ENCODE results near the gene KIRREL3. TPM values are rescaled to one million over a fixed set of nuclear protein-coding genes. Genes with fewer than 3 reads are reported as not detected.

Gene KIRREL3
- total RNA-seq, 2 experiments from 2014 or later, result not detected

DNA sequence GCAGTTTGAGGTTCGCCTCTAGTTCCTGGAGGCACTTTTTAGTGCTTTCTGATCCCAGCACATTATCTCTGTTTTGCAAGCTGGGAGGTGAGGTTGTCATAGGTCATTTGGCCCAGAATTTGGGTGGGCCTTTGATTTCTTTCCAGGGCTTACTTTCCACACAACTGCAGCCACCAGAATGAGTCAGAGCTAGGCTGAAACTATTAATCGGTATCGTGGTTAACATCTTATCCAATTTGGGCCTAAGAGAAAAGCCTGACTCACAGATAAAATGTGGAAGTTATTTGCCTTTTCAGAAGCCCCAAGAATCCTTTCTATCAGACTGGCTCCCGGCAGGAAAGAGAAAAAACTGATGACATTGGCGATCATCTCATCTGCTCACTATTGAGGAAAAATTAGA lies 166.4 kb downstream of the KIRREL3 start:
- Mint-ChIP-seq H3K27ac (no peak overlapping the region), H3K36me3 (ENCODE audit: low read depth) (no peaks in the 10 kb centered on the region), H3K4me1 (no peaks in the 10 kb centered on the region), H3K4me3 (no peak overlapping the region), H3K27me3 (peaks cover under 1% of the 10 kb centered on the region), H3K9me3 (no peaks in the 10 kb centered on the region)
- no peak for DNase-seq
- ChIA-PET POLR2A (no interaction called here), CTCF (no interaction called here)

DNA sequence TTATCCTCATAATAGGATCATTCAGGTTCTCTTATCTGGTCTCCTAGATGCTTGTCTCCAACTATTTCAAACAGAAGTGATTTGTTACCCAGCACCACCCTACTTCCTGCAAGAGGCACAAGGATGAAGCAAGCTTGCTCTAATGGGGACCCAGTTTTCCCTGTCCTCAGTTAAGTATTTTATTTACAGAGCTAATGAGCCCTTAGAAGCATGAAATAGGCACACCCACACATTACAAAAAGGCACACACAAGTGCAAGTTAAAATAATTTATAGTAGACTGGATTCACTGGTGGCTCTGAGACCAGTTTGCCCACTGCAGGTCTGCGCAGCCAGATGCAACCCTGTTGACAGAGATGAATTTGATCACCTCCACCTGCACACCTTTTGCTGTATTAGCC lies 167.5 kb downstream of the KIRREL3 start:
- no peak overlapping the region for H3K27ac Mint-ChIP-seq
- no peaks in the 10 kb centered on the region for H3K36me3 Mint-ChIP-seq (ENCODE audit: low read depth)
- no peaks in the 10 kb centered on the region for H3K9me3 Mint-ChIP-seq
- no peak for DNase-seq
- no peak overlapping the region for H3K4me3 Mint-ChIP-seq
- no peaks in the 10 kb centered on the region for H3K4me1 Mint-ChIP-seq
- H3K27me3 Mint-ChIP-seq, result no peaks in the 10 kb centered on the region
- POLR2A ChIA-PET, result no interaction called here
- CTCF ChIA-PET, result no interaction called here

DNA sequence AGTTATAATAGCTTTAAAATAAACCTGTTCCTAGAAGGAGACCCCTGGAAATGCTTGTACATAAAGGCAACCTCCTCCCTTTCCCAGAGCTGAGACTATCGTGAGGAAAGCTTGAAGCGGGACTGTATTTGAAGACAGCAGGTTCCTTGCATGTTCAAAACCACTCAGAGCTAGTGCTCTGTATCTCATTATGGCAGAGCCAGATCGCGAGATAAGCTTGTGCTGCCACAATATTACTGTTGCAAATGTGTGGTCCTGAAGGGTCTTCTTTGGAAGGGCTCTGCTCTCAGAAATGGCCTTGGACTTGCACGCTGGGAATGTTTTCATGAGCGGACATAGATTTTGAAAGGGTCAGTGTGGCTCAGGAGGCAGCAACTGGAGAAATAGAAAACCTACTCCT lies 168.2 kb downstream of the KIRREL3 start:
- ChIA-PET CTCF (no interaction called here), POLR2A (no interaction called here)
- Mint-ChIP-seq H3K27ac (no peak overlapping the region), H3K36me3 (ENCODE audit: low read depth) (no peaks in the 10 kb centered on the region), H3K27me3 (no peaks in the 10 kb centered on the region), H3K4me3 (no peak overlapping the region), H3K4me1 (no peaks in the 10 kb centered on the region), H3K9me3 (no peaks in the 10 kb centered on the region)
- no peak for DNase-seq

DNA sequence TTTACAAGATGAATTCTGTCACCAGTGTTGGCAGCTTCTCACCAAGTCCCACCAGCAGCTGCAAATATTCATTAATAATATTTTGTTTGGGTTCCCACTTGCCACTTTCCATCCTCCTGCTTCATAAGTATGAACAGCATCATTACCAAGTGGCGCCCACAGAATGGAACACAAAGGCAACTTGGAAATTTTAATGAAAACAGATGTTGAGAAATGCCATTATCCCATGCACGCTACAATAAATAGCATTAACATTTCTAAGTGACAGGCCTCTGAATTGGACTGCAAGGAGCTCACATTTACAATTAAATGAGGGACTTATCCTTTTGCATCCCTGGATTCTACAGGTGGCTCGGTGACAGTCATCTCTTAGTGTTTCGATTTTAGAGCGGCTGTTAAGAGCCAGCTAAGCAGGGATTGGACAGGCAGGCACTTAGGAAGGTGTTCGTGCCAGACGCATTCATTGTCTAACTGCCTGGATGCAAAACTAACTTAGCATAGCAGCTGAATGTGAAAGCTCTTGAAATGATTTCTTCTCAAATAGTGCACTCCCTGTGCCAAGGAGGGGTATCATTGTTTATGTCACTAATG lies 170.3 kb downstream of the KIRREL3 start:
- no peak for DNase-seq
- no peak overlapping the region for H3K4me3 Mint-ChIP-seq
- H3K27me3 Mint-ChIP-seq, result no peaks in the 10 kb centered on the region
- POLR2A ChIA-PET, result no interaction called here
- no peaks in the 10 kb centered on the region for H3K36me3 Mint-ChIP-seq (ENCODE audit: low read depth)
- no peaks in the 10 kb centered on the region for H3K4me1 Mint-ChIP-seq
- no peaks in the 10 kb centered on the region for H3K9me3 Mint-ChIP-seq
- CTCF ChIA-PET, result no interaction called here
- H3K27ac Mint-ChIP-seq, result no peak overlapping the region

DNA sequence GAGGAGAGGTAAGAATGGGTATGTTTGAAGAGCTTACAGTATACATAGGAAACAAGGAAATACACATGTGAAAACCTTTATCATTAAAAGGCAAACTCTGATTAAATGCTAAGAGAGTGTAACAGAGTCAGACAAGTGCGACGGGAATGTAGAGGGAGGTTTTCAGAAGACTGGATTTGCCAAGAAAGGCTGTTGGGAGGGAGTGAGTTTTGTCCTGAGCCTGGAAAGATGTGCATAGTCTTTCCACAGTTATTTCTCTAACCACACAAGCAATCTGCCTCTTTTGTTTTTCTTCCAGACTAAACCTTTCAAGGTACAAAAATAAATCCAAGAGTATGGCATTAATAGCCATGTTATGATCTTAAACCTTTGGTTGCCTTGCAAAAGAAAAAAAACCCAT lies 170.9 kb downstream of the KIRREL3 start:
- H3K27ac Mint-ChIP-seq, result no peak overlapping the region
- no peaks in the 10 kb centered on the region for H3K4me1 Mint-ChIP-seq
- H3K36me3 Mint-ChIP-seq (ENCODE audit: low read depth), result no peaks in the 10 kb centered on the region
- no peaks in the 10 kb centered on the region for H3K27me3 Mint-ChIP-seq
- no peaks in the 10 kb centered on the region for H3K9me3 Mint-ChIP-seq
- POLR2A ChIA-PET, result no interaction called here
- H3K4me3 Mint-ChIP-seq, result no peak overlapping the region
- CTCF ChIA-PET, result no interaction called here
- DNase-seq, result no peak

DNA sequence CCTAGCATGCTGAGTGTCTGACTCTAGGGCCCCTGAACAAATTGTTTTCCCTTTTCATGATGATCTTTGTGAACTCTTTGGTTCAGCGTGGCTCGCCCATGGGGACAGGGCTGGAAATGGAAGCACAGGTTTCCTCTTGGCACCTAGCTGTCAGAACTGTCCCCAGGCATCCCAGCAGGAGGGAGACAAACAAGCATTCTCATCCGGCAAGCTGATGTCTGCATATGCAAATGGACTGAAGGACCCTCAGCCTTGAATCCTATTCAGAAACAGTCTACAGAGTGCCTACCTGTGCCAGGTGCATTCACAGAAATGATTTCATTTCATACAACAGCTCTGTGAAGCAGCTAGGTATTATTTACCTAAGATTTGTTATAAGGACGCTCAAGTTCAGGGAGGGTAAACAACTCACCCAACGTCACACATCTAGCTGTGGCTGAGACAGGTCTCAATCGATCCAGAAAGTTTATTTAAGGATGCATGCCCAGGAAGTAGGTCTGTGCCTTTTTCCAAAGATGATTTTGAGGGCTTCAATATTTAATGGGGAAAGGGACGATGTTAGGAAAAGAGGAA lies 176.4 kb downstream of the KIRREL3 start:
- no peaks in the 10 kb centered on the region for H3K4me1 Mint-ChIP-seq
- CTCF ChIA-PET, result no interaction called here

DNA sequence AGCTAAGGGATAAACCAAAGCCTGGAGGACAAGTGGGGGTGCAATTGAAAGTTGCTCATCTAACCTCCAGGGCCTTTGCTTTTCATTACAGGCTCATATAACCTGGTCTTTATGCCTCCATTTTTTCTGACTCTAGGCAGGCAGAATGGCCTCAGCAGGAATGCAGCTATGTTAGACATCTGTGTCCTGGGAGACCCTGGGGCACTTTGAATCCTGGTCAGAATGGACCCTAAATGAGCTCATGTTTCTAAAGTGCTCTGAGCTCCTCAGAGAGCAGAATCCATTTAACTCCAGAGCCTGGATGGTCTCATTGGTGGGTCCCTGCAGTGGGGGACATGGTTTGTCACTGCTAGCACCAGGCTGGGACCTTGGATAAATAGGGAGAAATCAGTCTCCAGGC lies 177.3 kb downstream of the KIRREL3 start:
- Mint-ChIP-seq H3K4me1 (no peaks in the 10 kb centered on the region), H3K36me3 (ENCODE audit: low read depth) (no peaks in the 10 kb centered on the region), H3K27ac (no peak overlapping the region), H3K9me3 (no peaks in the 10 kb centered on the region), H3K4me3 (no peak overlapping the region), H3K27me3 (no peaks in the 10 kb centered on the region)
- ChIA-PET CTCF (no interaction called here), POLR2A (no interaction called here)
- DNase-seq, result no peak

More for the DNA sequence above, 176.4 kb downstream of the KIRREL3 start:
- Mint-ChIP-seq H3K4me3 (no peak overlapping the region), H3K9me3 (no peaks in the 10 kb centered on the region), H3K27me3 (no peaks in the 10 kb centered on the region), H3K27ac (no peak overlapping the region), H3K36me3 (ENCODE audit: low read depth) (no peaks in the 10 kb centered on the region)
- DNase-seq, result no peak
- POLR2A ChIA-PET, result no interaction called here

DNA sequence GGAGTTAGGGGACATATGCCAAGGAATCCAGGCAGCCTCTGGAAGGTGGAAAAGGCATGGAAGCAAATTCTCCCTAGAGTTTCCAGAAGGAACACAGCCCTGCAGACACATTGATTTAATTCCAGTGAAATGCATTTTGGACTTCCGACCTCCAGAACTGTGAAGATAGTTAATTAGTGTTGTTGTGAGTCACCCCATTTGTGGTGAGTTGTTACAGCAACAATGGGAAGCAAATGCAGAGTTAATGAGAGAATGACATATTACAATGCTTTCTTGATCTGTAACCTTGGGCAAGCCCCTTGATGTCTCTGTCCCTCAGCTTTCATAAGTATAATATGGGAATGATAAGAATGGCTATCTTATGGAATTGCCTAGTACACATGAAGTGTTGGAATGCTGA lies 178.7 kb downstream of the KIRREL3 start:
- CTCF ChIA-PET, result no interaction called here
- no peaks in the 10 kb centered on the region for H3K4me1 Mint-ChIP-seq
- no peak overlapping the region for H3K4me3 Mint-ChIP-seq
- H3K27me3 Mint-ChIP-seq, result no peaks in the 10 kb centered on the region
- H3K9me3 Mint-ChIP-seq, result no peaks in the 10 kb centered on the region
- H3K36me3 Mint-ChIP-seq (ENCODE audit: low read depth), result no peaks in the 10 kb centered on the region
- DNase-seq, result no peak
- POLR2A ChIA-PET, result no interaction called here
- H3K27ac Mint-ChIP-seq, result no peak overlapping the region

DNA sequence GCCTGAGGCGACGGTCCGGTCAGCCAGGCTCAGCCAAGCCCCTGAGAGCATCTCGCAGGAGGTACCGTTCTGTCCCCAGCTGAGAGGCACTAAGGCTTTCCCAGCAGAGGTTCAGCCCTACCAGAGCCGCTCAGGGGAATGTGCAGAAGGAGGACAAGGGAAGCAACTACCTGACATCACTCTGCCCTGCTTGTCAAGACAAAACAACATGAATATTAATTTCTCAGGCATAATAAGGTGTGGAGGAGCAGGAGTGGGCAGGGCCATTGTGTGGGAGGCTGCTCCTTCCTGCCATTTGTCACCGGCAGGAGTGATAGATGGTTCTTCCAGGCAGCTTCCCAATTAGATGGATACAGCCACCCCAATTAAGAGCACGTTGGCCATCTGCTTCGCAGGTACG lies 181.4 kb downstream of the KIRREL3 start:
- POLR2A ChIA-PET, result no interaction called here

DNA sequence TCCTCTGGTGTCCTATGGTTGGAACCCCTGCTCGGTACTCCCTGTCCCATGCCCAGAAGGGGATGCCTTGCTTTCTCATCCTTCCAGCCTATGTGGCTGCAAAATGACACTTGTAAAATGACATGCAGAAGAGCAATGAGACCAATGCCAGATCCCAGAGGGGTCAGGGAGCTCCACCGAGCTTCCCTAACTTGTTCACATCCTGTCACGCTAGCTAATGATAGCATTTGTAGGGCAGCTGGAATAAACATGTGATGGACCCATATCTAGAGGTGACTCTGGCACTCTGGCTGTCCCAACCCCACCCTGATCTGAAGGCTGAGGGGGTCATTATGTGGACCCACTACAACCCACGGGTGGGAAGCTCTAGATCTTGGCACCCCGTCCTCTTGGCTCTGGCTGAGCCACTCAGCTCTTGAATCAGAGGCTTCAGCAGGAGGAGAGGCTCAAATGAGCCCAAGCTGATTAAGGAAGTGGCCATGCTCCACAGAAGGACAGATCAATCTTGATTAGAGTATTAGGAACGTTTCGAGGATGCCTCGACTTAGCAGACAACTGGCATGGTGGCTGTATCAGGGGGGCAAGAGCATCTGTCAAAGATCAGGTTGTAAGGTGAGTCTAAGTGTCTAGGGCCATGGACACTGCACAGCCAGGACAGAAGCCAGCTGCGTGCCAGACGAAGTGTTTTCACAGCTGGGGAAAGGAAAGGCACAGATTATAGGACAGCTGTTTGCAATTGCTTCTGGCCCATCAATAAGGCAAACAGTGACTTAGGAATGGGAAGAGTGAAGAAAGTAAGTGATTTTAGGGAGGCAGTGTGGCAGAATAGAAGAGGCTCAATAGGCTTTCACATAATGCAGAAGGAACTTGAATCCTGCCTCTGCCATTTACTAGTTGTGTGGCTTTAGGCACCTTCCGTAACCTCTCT lies 182.8 kb downstream of the KIRREL3 start:
- ChIA-PET CTCF (no interaction called here), POLR2A (no interaction called here)
- Mint-ChIP-seq H3K4me1 (no peaks in the 10 kb centered on the region), H3K27ac (no peak overlapping the region), H3K4me3 (no peak overlapping the region), H3K27me3 (no peaks in the 10 kb centered on the region), H3K36me3 (ENCODE audit: low read depth) (no peaks in the 10 kb centered on the region), H3K9me3 (no peaks in the 10 kb centered on the region)
- DNase-seq, result no peak

More for the DNA sequence above, 181.4 kb downstream of the KIRREL3 start:
- H3K4me3 Mint-ChIP-seq, result no peak overlapping the region
- H3K27me3 Mint-ChIP-seq, result no peaks in the 10 kb centered on the region
- H3K9me3 Mint-ChIP-seq, result no peaks in the 10 kb centered on the region
- H3K27ac Mint-ChIP-seq, result no peak overlapping the region
- DNase-seq, result no peak
- CTCF ChIA-PET, result no interaction called here
- H3K4me1 Mint-ChIP-seq, result no peaks in the 10 kb centered on the region
- H3K36me3 Mint-ChIP-seq (ENCODE audit: low read depth), result no peaks in the 10 kb centered on the region

DNA sequence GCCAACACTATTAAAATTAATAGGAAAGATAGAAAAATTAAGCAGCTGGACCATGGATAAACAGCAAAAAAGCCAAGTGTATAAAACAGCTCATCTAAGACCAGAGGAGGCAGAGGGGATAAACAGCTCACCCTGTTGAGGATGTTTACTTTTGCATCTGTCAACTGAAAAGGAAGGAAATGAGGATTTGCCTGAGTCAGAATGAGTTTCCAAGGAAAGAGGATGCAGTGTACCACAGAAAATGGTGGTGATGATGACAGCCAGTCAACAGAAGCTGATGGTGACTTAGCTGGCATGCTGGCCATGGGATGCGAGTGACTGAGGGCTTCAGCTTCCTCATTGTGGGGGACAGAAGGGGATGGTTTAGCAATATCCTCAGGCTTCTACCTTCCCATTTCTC lies 183.5 kb downstream of the KIRREL3 start:
- no peaks in the 10 kb centered on the region for H3K4me1 Mint-ChIP-seq
- POLR2A ChIA-PET, result no interaction called here
- H3K36me3 Mint-ChIP-seq (ENCODE audit: low read depth), result no peaks in the 10 kb centered on the region
- H3K9me3 Mint-ChIP-seq, result no peaks in the 10 kb centered on the region
- H3K27ac Mint-ChIP-seq, result no peak overlapping the region
- CTCF ChIA-PET, result no interaction called here
- no peaks in the 10 kb centered on the region for H3K27me3 Mint-ChIP-seq
- no peak overlapping the region for H3K4me3 Mint-ChIP-seq
- DNase-seq, result no peak

DNA sequence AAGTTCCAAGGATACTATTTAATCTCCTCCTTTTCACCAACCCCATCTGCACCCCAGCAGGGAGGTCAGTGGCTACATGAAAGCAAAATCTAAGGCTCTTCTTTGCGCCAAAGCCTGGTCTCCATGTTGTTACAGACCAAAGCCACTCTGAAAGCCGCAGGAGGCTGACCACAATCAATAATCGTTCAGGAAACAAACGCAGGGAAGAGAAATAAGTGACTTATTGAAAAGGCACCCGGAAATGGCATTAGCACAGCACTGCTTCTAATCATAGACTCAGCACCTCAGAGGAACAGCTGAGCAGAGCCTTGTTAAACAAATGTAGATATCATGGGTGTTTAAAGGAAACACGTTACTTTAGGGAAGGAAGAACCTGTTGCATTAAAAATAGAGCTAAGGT lies 183.9 kb downstream of the KIRREL3 start:
- Mint-ChIP-seq H3K27ac (no peak overlapping the region), H3K36me3 (ENCODE audit: low read depth) (no peaks in the 10 kb centered on the region), H3K4me1 (no peaks in the 10 kb centered on the region), H3K27me3 (no peaks in the 10 kb centered on the region), H3K9me3 (no peaks in the 10 kb centered on the region), H3K4me3 (no peak overlapping the region)
- no peak for DNase-seq
- CTCF ChIA-PET, result no interaction called here
- POLR2A ChIA-PET, result no interaction called here

DNA sequence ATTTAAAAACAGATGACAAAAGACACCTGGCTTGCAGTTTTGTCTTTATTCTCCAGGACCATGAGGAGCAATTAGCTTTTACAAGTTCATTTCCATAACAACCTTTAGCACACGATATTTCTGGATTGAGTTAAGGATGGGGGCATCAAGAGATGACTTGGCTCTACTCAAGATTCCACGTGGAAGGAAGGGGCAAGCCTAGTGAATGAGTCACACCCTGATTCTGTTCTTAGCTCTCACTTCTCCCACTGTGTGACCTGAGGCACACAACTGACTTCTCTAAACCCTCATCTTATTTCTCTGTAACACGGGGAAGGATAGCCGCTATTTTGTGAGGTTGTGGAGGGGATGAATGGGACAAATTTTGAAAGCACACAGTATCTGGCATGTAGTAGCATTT lies 185.5 kb downstream of the KIRREL3 start:
- CTCF ChIA-PET, result no interaction called here
- Mint-ChIP-seq H3K4me3 (no peak overlapping the region), H3K9me3 (no peaks in the 10 kb centered on the region)

DNA sequence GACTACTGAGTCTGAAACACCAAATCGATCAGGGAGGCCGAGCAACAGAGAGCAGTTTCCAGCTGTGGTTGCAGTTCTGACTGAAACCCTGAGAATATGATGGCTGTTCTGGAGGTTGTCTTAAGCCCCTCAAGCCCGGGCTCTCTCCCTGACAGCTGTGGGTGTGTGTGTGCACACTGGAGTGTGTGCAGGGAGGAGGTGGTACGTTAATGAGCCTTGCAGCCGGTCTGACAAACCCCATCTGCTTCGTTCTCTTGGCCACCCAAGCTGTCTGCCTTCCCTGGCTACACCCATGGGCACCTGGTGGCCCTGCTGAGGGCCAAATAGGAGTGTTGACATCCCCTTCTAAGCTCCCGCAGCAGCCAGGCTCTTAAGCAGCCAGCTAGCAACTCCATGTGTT lies 189.8 kb downstream of the KIRREL3 start:
- no peaks in the 10 kb centered on the region for H3K4me1 Mint-ChIP-seq
- H3K9me3 Mint-ChIP-seq, result no peaks in the 10 kb centered on the region
- no peaks in the 10 kb centered on the region for H3K36me3 Mint-ChIP-seq (ENCODE audit: low read depth)
- POLR2A ChIA-PET, result no interaction called here
- CTCF ChIA-PET, result interaction anchor here (0.8 kb wide), 1 partner anchor 10 kb away, joined by 3 read pairs; no protein-coding TSS in a partner anchor
- no peaks in the 10 kb centered on the region for H3K27me3 Mint-ChIP-seq
- H3K27ac Mint-ChIP-seq, result no peak overlapping the region
- H3K4me3 Mint-ChIP-seq, result no peak overlapping the region
- DNase-seq, result no peak

More for the DNA sequence above, 185.5 kb downstream of the KIRREL3 start:
- H3K27ac Mint-ChIP-seq, result no peak overlapping the region
- POLR2A ChIA-PET, result no interaction called here
- no peaks in the 10 kb centered on the region for H3K36me3 Mint-ChIP-seq (ENCODE audit: low read depth)
- H3K4me1 Mint-ChIP-seq, result no peaks in the 10 kb centered on the region
- no peak for DNase-seq
- no peaks in the 10 kb centered on the region for H3K27me3 Mint-ChIP-seq

All from activated CD4-positive, alpha-beta T cell treated with anti-CD3 and anti-CD28 coated beads, Interleukin-2, amount 10 ng/mL, durations not matched to agents 7 days and 5 days (primary cell).